Smooth muscle cell (in vitro differentiated cells): ENCODE measurements around the gene DCDC2C. TPM values are rescaled to one million over a fixed set of nuclear protein-coding genes. Genes with fewer than 3 reads are reported as not detected.

Experiments used
- DNase-seq: peaks from one replicate; lab custom pipeline; 2025; ENCODE audit not compliant: unreplicated experiment; lab: John Stamatoyannopoulos, UW
- H2AFZ ChIP-seq: fragments of 200-600 bp; sonication (generic); 2 replicates; pipeline ENCODE4 v1.6.0; 2016; ENCODE audit warnings: antibody characterized with exemption, low read depth, mild to moderate bottlenecking
- H3F3A ChIP-seq: fragments of 200-600 bp; sonication (generic); 2 replicates; pipeline ENCODE4 v1.6.0; 2017; ENCODE audit warnings: antibody characterized with exemption, low read depth
- H3K27ac ChIP-seq: fragments of 200-600 bp; sonication (generic); 2 replicates; pipeline ENCODE4 v1.5.1; 2016; ENCODE audit warnings: low read depth, mild to moderate bottlenecking
- H3K27me3 ChIP-seq: fragments of 200-600 bp; sonication (generic); 2 replicates; pipeline ENCODE4 v1.6.1; 2016; ENCODE audit warnings: low read depth, mild to moderate bottlenecking
- H3K36me3 ChIP-seq: fragments of 200-600 bp; sonication (generic); 2 replicates; pipeline ENCODE4 v1.5.1; 2016; ENCODE audit warnings: low read depth
- H3K4me1 ChIP-seq: fragments of 200-600 bp; sonication (generic); 2 replicates; pipeline ENCODE4 v1.5.1; 2016; ENCODE audit warnings: low read depth
- H3K4me2 ChIP-seq: fragments of 200-600 bp; sonication (generic); 2 replicates; pipeline ENCODE4 v1.6.0; 2016; ENCODE audit warnings: mild to moderate bottlenecking
- H3K4me3 ChIP-seq: fragments of 200-600 bp; sonication (generic); 2 replicates; pipeline ENCODE4 v1.5.1; 2016; ENCODE audit warnings: mild to moderate bottlenecking
- H3K79me2 ChIP-seq: fragments of 200-600 bp; sonication (generic); 2 replicates; pipeline ENCODE4 v1.6.0; 2016; ENCODE audit warnings: low read depth, mild to moderate bottlenecking
- H3K9ac ChIP-seq: fragments of 200-600 bp; sonication (generic); 2 replicates; pipeline ENCODE4 v1.6.0; 2016; ENCODE audit warnings: low read depth
- H3K9me3 ChIP-seq: fragments of 200-600 bp; sonication (generic); replicated peaks from 2 replicates; pipeline ENCODE4 v1.5.1; 2016; ENCODE audit warnings: low read depth
- H4K20me1 ChIP-seq: fragments of 200-600 bp; sonication (generic); 2 replicates; pipeline ENCODE4 v1.6.0; 2016; ENCODE audit warnings: low read depth
- CTCF ChIP-seq: fragments of 200-600 bp; sonication (generic); IDR thresholded peaks from 2 replicates; pipeline ENCODE4 v1.5.1; 2017; ENCODE audit warnings: borderline replicate concordance, mild to moderate bottlenecking, antibody characterized with exemption; ENCODE audit not compliant: insufficient read depth, poor library complexity, severe bottlenecking
- WGBS: methylation state at CpG from one replicate; pipeline ENCODE4 v1.1.7; 2016; ENCODE audit warnings: low lambda C conversion rate; 5-methylcytosine and 5-hydroxymethylcytosine counted together
- polyA plus RNA-seq: library from polyadenylated mRNA; unstranded; fragments of >200 nt; fragmentation: Nextera tagmentation; extraction: Ambion mirVana; gene quantifications from 2 replicates; pipeline ENCODE4 v1.2.1, GENCODE V29; 2016
- total RNA-seq: library from RNA; depleted of rRNA; stranded (reverse); fragments of >200 nt; gene quantifications from 2 replicates; pipeline ENCODE4 v1.2.3, GENCODE V29; 2014

Gene DCDC2C
- total and polyA plus RNA-seq, 2 experiments from 2014 or later, result not detected

- Histone ChIP-seq H3K27ac (no peak overlapping the region), H3K9me3 (no peaks in the 10 kb centered on the region), H3K4me3 (no peak overlapping the region), H3K4me1 (peaks cover 7% of the 10 kb centered on the region), H3K27me3 (no peaks in the 10 kb centered on the region), H3K79me2 (no peaks in the 10 kb centered on the region), H4K20me1 (no peaks in the 10 kb centered on the region), H3K4me2 (no peak overlapping the region), H2AFZ (no peak overlapping the region), H3K9ac (no peak overlapping the region), H3F3A (no peaks in the 10 kb centered on the region), H3K36me3 (no peaks in the 10 kb centered on the region)
- DNase-seq, result no peak
- TF ChIP-seq CTCF, result no peak
- WGBS, result 58% methylated on average over 3 of the region's 3 CpGs
Observed at GRCh38 chr2:3664118-3664517, 39.3 kb upstream of the DCDC2C start.

- no peaks in the 10 kb centered on the region for H3K27me3 ChIP-seq
- H3K27ac ChIP-seq, result no peak overlapping the region
- no peaks in the 10 kb centered on the region for H3F3A ChIP-seq
- H3K4me1 ChIP-seq, result no peaks in the 10 kb centered on the region
- no peaks in the 10 kb centered on the region for H3K79me2 ChIP-seq
- WGBS, result 82% methylated on average over 8 of the region's 8 CpGs
- no peak for TF ChIP-seq CTCF
- no peak overlapping the region for H3K4me2 ChIP-seq
- no peaks in the 10 kb centered on the region for H3K36me3 ChIP-seq
- no peak overlapping the region for H3K9ac ChIP-seq
- DNase-seq, result no peak
- H4K20me1 ChIP-seq, result no peaks in the 10 kb centered on the region
- H2AFZ ChIP-seq, result no peak overlapping the region
- no peak overlapping the region for H3K4me3 ChIP-seq
- no peaks in the 10 kb centered on the region for H3K9me3 ChIP-seq
Observed at GRCh38 chr2:3664925-3665324, 38.5 kb upstream of the DCDC2C start.

- no peak overlapping the region for H3K4me3 ChIP-seq
- WGBS, result 89% methylated on average over 16 of the region's 16 CpGs
- H3F3A ChIP-seq, result no peaks in the 10 kb centered on the region
- H2AFZ ChIP-seq, result no peak overlapping the region
- TF ChIP-seq CTCF, result no peak
- no peak overlapping the region for H3K9ac ChIP-seq
- DNase-seq, result no peak
- no peaks in the 10 kb centered on the region for H4K20me1 ChIP-seq
- no peaks in the 10 kb centered on the region for H3K79me2 ChIP-seq
- H3K9me3 ChIP-seq, result no peaks in the 10 kb centered on the region
- H3K4me2 ChIP-seq, result no peak overlapping the region
- H3K36me3 ChIP-seq, result no peaks in the 10 kb centered on the region
- H3K4me1 ChIP-seq, result no peaks in the 10 kb centered on the region
- H3K27me3 ChIP-seq, result no peaks in the 10 kb centered on the region
- H3K27ac ChIP-seq, result no peak overlapping the region
Observed at GRCh38 chr2:3665886-3666612, 37.3 kb upstream of the DCDC2C start.

- no peak for TF ChIP-seq CTCF
- WGBS, result 94% methylated on average over 18 of the region's 18 CpGs
- no peak overlapping the region for H3K27ac ChIP-seq
Observed at GRCh38 chr2:3666613-3666975, 36.8 kb upstream of the DCDC2C start.

More at GRCh38 chr2:3666613-3666975, 36.8 kb upstream of the DCDC2C start:
- no peak overlapping the region for H3K4me3 ChIP-seq
- no peak for DNase-seq
- no peaks in the 10 kb centered on the region for H4K20me1 ChIP-seq
- H3K27me3 ChIP-seq, result no peaks in the 10 kb centered on the region
- no peaks in the 10 kb centered on the region for H3K36me3 ChIP-seq
- no peak overlapping the region for H3K9ac ChIP-seq
- no peaks in the 10 kb centered on the region for H3F3A ChIP-seq
- no peaks in the 10 kb centered on the region for H3K4me1 ChIP-seq
- no peaks in the 10 kb centered on the region for H3K9me3 ChIP-seq
- H2AFZ ChIP-seq, result no peak overlapping the region
- no peaks in the 10 kb centered on the region for H3K79me2 ChIP-seq
- H3K4me2 ChIP-seq, result no peak overlapping the region
